OCI-LY1 (cell line): ENCODE results near the gene VWA3A.
"Not testable (repeated sequence)": the region's sequence is repeated elsewhere in the genome, so short reads cannot be mapped to it uniquely, and the experiment has no call there.

Source experiments
- H2AFZ ChIP-seq: fragments of 200-600 bp; sonication (generic), shearing (Covaris generic); 2 replicates; pipeline ENCODE4 v1.6.0; 2014; ENCODE audit warnings: antibody characterized with exemption, mild to moderate bottlenecking, low read length
- H3F3A ChIP-seq: fragments of 200-600 bp; sonication (generic), shearing (Covaris generic); 2 replicates; pipeline ENCODE4 v1.6.0; 2014; ENCODE audit warnings: mild to moderate bottlenecking, antibody characterized with exemption, low read length, moderate library complexity; ENCODE audit not compliant: insufficient read depth
- H3K27ac ChIP-seq: fragments of 200-600 bp; sonication (generic); 2 replicates; pipeline ENCODE4 v1.5.1; 2014; ENCODE audit warnings: low read length, mixed run types, mild to moderate bottlenecking, low read depth; ENCODE audit not compliant: poor library complexity, severe bottlenecking
- H3K27me3 ChIP-seq: fragments of 200-600 bp; sonication (generic); 2 replicates; pipeline ENCODE4 v1.6.0; 2014; ENCODE audit warnings: antibody characterized with exemption, mild to moderate bottlenecking, low read length, moderate library complexity; ENCODE audit not compliant: insufficient read depth
- H3K36me3 ChIP-seq: fragments of 200-600 bp; sonication (generic); 2 replicates; pipeline ENCODE4 v1.6.1; 2014; ENCODE audit warnings: mild to moderate bottlenecking, antibody characterized with exemption, low read length, moderate library complexity, mixed read lengths; ENCODE audit not compliant: insufficient read depth
- H3K4me1 ChIP-seq: fragments of 200-600 bp; sonication (generic); 2 replicates; pipeline ENCODE4 v1.5.1; 2014; ENCODE audit warnings: mild to moderate bottlenecking, low read length, moderate library complexity; ENCODE audit not compliant: insufficient read depth, severe bottlenecking
- H3K4me2 ChIP-seq: fragments of 200-600 bp; sonication (generic), shearing (Covaris generic); 2 replicates; pipeline ENCODE4 v1.6.1; 2014; ENCODE audit warnings: low read length
- H3K4me3 ChIP-seq: fragments of 200-600 bp; sonication (generic); 2 replicates; pipeline ENCODE4 v1.5.1; 2014; ENCODE audit warnings: low read length, low read depth, mild to moderate bottlenecking, mixed read lengths; ENCODE audit not compliant: poor library complexity, severe bottlenecking
- H3K79me2 ChIP-seq: fragments of 200-600 bp; shearing (Covaris generic); 2 replicates; pipeline ENCODE4 v1.6.1; 2016; ENCODE audit warnings: mixed run types, low read length, mixed read lengths; ENCODE audit not compliant: insufficient read depth
- H3K9ac ChIP-seq: fragments of 200-600 bp; sonication (generic), shearing (Covaris generic); 2 replicates; pipeline ENCODE4 v1.6.1; 2014; ENCODE audit warnings: mild to moderate bottlenecking, low read length, mixed read lengths
- H3K9me2 ChIP-seq: fragments of 200-600 bp; sonication (generic), shearing (Covaris generic); 2 replicates; pipeline ENCODE4 v1.6.1; 2014; ENCODE audit warnings: low read depth, mild to moderate bottlenecking, low read length, mixed read lengths
- H3K9me3 ChIP-seq: fragments of 200-600 bp; shearing (Covaris generic); 2 replicates; pipeline ENCODE4 v1.6.1; 2014; ENCODE audit warnings: low read length, mixed read lengths
- H4K20me1 ChIP-seq: fragments of 200-600 bp; sonication (generic), shearing (Covaris generic); 2 replicates; pipeline ENCODE4 v1.6.0; 2016; ENCODE audit warnings: mild to moderate bottlenecking, low read length; ENCODE audit not compliant: insufficient read depth
- CTCF ChIP-seq: fragments of 200-600 bp; sonication (generic), shearing (Covaris generic); IDR thresholded peaks from 2 replicates; pipeline ENCODE4 v1.5.1; 2017; ENCODE audit warnings: mild to moderate bottlenecking, antibody characterized with exemption, low read length, moderate library complexity, mixed read lengths
- EZH2 ChIP-seq: fragments of 200-600 bp; sonication (generic), shearing (Covaris generic); IDR thresholded peaks from 2 replicates; pipeline ENCODE4 v1.8.0; 2017; ENCODE audit warnings: borderline replicate concordance, mixed run types, mild to moderate bottlenecking, antibody characterized with exemption, low read length, moderate library complexity, mixed read lengths

VWA3A gene

GRCh38 chr16:22126037-22126558, 33.8 kb downstream of the VWA3A start:
- Histone ChIP-seq H3K27me3 (peaks cover 8% of the 10 kb centered on the region; the same call in 1 of the 2 replicates), H3K4me1 (no peaks in the 10 kb centered on the region), H2AFZ (no peak overlapping the region), H3K27ac (no peak overlapping the region), H3K9ac (no peak overlapping the region), H4K20me1 (no peaks in the 10 kb centered on the region), H3K9me3 (no peaks in the 10 kb centered on the region), H3F3A (no peaks in the 10 kb centered on the region), H3K4me2 (no peak overlapping the region), H3K4me3 (no peak overlapping the region), H3K36me3 (no peaks in the 10 kb centered on the region), H3K79me2 (no peaks in the 10 kb centered on the region), H3K9me2 (no peaks in the 10 kb centered on the region)
- no peak for TF ChIP-seq CTCF
- no peak for TF ChIP-seq EZH2

DNA sequence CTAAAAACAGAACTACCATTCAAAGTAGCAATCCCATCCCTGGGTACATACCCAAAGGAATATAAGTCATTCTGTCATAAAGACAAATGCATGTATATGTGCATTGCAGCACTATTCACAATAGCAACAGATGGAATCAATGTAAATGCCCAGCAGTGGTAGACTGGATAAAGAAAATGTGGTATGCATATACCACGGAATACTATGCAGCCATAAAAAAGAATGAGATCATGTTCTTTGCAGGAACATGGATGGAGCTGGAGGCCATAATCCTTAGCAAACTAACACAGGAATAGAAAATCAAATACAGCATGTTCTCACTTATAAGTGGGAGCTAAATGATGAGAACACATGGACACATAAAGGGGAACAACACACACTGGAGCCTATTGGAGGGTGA, 36.2 kb downstream of the VWA3A start:
- not testable (repeated sequence) for H3K9me2 ChIP-seq, H3K27ac ChIP-seq, H4K20me1 ChIP-seq, H3K9me3 ChIP-seq, H3F3A ChIP-seq, H3K4me3 ChIP-seq, H3K36me3 ChIP-seq, H3K79me2 ChIP-seq, H2AFZ ChIP-seq, H3K4me2 ChIP-seq, H3K4me1 ChIP-seq, H3K9ac ChIP-seq, H3K27me3 ChIP-seq

- TF ChIP-seq EZH2 = no peak
- no peak for TF ChIP-seq CTCF
- no peak overlapping the region for H3K4me2 ChIP-seq
- H3F3A ChIP-seq = no peaks in the 10 kb centered on the region
- no peak overlapping the region for H3K9ac ChIP-seq
- H3K79me2 ChIP-seq = no peaks in the 10 kb centered on the region
- H4K20me1 ChIP-seq = no peaks in the 10 kb centered on the region
- no peak overlapping the region for H3K27ac ChIP-seq
- peaks cover 8% of the 10 kb centered on the region; the same call in 1 of the 2 replicates for H3K27me3 ChIP-seq
- H3K9me3 ChIP-seq = no peaks in the 10 kb centered on the region
- no peak overlapping the region for H2AFZ ChIP-seq
- H3K4me3 ChIP-seq = no peak overlapping the region
- no peaks in the 10 kb centered on the region for H3K9me2 ChIP-seq
- H3K4me1 ChIP-seq = no peaks in the 10 kb centered on the region
- no peaks in the 10 kb centered on the region for H3K36me3 ChIP-seq
These were observed 38.2 kb downstream of the VWA3A start for GRCh38 chr16:22130528-22130927.

- Histone ChIP-seq H3K9ac (no peak overlapping the region), H3F3A (no peaks in the 10 kb centered on the region), H4K20me1 (no peaks in the 10 kb centered on the region), H3K4me3 (no peak overlapping the region), H3K27me3 (peaks cover 10% of the 10 kb centered on the region; the same call in 1 of the 2 replicates), H3K36me3 (no peaks in the 10 kb centered on the region), H3K4me1 (no peaks in the 10 kb centered on the region), H3K4me2 (no peak overlapping the region), H3K27ac (no peak overlapping the region), H3K9me2 (no peaks in the 10 kb centered on the region), H3K9me3 (no peaks in the 10 kb centered on the region), H3K79me2 (no peaks in the 10 kb centered on the region), H2AFZ (no peak overlapping the region)
- TF ChIP-seq CTCF (no peak), EZH2 (no peak)
These were observed 40.5 kb downstream of the VWA3A start for GRCh38 chr16:22132801-22133200.
